NCI-H226 (cell line): ENCODE results near the gene ROBO1.

Experiments
- DNase-seq: peaks from one replicate; pipeline ENCODE4 v3.0.0-alpha.2; 2015

ROBO1 gene

DNA sequence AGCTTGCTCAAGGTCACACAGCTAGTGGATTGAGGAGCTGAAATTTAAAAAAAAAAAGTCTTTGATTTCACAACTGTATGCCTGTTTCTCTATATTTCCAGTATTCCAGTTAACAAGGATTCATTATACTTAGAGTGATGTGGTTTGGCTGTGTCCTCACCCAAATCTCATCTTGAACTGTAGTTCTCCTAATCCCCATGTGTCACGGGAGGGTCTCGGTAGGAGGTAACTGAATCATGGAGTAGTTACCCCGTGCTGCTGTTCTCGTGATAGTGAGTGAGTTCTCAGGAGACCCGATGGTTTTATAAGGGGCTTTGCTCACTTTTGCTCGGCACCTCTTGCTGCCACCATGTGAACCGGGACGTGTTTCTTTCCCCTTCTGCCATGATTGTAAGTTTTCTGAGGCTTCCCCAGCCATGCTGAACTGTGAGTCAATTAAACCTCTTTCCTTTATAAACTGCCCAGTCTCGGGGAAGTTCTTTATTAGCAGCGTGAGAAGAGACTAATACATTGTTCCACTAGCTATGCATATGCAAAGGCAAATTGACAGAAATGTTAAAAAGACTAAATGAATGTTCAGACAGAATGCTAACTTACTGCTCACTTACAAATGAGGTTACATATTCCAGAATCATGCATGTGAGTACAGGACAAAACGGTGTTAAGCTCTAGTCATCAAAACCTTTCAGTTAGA, 1101.9 kb downstream of the ROBO1 start:
- no peak for DNase-seq

DNA sequence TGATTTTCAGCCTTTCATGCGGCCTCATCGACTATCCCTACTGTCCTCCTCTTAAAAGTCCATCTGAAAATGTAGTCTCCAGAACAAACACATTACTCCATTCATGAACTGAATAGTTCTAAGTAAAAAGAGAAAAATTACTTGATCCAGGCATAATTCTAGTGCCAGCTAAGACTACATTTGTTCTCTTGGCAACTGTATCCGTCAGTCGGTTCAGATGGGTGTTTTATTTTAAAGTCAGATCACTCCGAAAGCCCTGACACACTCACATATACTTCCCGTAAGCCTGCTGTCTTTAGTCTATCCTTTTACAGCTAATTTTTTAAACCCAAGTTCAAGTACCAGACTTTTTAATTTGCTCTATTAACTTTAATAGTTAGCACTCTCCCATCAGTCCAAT, 1102.7 kb downstream of the ROBO1 start:
- no peak for DNase-seq

DNA sequence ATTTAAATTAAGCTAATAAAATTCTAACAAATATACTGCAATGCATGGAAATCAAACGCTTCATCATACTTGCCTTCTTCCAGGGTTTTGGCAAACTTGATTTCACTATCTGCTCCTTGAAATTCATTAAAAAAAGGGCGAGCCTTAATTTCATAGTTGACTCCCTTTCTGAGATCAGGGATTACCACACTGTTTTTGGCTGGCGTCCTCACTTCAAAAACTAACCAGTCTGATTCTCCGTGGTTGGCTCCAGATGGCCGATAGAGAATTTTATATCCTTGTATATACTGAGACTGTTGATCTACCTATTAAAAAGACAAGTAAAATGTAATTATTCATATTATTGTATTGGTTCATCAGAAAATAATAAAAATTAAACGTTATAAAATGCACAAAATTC, 1106.8 kb downstream of the ROBO1 start:
- DNase-seq = no peak

DNA sequence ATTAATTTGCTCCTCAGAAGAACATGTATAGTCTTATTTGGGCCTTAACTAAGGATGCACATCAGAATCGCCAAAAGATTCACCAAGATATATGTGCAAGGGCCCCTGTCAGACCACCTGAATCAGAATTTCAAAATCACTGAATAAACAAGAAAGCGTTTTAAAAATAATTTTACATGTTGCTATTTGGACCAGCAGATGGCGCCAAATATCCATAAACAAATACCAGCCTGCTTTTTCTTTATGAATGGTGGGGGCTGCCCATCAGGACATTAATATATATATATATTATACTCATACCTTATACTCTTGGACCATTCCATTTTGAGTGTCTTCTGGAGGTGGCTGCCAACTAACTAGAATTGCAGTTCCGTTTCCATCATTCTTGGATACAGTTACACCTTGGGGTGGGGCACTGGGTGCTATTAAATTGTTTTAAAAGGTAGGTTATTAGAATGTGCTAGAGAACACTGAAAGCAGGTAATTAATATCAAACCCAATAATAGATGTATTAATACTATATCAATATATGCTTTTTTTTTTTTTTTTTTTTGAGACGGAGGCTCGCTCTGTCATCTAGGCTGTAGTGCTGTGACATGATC, 1108.3 kb downstream of the ROBO1 start:
- DNase-seq = no peak

DNA sequence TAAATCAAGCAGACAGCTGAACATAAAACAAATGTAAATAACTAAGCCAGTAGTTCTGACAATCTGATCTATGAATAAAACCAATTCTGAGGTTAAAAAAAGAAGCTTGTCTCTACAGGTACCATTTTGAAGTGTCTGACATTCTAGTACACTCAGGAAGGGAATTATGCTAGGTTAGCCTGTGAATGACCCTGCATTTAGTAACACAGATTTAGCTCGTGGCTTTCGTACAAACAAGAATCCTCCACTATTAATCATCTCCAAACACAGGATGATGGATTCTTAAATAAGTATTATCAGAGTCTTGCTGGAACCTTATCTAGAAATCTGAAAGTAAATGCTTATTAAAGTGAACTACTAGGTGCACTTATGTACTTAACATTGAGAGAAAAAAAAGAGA, 1120.1 kb downstream of the ROBO1 start:
- peak; percentile 53 for DNase-seq

DNA sequence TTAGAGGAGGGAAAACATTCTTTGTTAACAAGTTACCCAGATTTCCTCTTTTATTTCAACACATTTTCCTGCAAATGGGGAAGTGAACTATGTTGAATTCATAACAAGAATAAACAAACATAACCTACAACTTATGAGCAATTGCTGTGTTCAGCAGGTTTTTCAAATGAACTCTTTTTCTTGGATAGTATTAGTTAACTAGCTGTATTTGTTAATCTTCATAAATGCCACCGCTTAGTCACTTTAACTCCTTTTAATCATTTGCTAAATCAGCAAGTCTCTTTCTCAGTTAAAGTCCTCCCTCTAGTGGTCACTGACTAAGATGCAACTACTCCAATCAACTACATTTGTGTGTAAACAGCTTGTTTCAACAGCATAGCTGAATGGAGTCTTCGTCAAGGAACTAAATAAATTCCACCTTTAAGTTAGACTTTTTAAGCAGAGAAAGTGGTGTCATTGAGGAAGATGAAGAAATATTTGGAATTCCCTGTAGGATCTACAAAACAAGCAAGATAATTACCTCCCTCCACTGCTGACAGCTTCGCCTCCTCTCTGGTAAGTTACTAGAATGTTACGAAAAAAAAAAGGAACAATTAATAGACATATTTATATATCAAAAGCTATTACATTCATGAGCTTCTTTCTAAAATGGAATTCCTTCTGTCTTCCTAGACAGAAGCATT, 1122.0 kb downstream of the ROBO1 start:
- DNase-seq = peak; percentile 46

DNA sequence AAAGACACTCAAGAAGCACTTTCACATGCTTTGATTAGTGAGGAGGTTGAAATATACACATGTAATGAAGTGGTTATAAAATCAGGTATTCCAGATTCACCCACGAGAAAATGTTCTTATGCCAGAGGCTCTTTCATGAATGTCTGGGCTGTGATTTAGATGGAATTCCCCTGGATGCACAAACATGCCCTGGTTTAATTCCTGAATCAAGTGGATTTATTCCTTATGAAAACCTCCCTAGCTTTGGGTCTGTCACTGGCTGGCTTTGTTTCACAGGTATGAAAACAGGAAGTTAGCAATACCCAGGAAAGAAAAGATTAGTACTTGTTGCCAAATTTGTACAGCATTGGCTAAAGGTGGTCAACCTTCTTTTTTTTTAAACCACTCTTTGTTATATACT, 1123.0 kb downstream of the ROBO1 start:
- peak; percentile 55 for DNase-seq

DNA sequence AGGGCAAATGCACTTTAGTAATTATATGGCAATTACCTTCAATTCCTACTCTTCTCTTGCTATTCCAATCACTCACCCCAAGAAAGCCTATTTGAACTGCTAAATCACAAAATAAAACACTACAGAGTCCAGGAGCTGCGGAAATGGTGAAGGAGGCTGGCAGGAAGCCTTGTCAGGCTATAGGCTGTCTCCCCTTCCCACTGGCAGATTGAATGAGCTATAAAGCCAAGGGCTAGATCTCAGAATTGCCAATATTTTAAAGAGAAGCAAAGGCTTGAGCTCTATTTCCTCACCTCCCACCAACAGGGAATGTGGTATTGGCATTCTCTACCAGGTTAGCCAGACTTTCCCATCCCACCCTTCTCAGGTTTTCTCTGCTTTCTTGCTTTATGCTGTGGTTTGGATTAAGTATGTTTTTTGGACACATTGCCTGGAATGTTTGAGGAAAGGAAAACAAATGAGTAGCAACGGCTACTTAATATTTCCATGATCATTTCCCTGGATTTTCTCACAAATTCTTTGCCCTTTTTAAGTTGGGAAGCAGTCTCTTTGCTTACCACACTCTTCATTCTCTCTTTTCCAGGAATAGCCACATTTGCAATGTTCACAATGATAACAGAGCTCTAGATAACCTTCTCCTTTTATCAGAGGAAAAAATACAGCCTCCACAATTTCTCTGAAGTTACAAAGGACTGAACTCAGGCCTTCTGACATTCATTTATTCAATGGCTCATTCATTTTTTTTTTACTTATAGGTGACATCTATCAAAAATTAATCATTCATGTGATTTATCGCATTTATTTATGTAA, 1125.4 kb downstream of the ROBO1 start:
- DNase-seq = no peak

DNA sequence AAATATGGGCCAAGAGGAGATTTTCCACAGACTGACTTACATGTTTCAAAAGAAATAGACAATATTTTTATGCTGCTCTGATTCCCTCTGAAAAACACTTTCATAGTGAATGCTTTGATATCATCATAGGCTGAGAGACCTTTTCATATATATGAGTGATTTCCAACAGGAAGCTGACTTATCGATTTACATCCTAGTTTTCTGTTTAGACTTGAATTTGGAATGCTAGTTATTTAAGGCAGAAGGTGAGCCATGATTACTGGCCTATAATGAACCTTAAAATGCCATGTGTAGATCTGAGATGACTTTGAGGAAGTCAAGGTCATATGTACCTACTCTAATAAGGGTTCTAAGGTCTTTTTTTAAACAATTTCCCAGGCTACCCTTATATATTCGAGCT, 1126.1 kb downstream of the ROBO1 start:
- no peak for DNase-seq

DNA sequence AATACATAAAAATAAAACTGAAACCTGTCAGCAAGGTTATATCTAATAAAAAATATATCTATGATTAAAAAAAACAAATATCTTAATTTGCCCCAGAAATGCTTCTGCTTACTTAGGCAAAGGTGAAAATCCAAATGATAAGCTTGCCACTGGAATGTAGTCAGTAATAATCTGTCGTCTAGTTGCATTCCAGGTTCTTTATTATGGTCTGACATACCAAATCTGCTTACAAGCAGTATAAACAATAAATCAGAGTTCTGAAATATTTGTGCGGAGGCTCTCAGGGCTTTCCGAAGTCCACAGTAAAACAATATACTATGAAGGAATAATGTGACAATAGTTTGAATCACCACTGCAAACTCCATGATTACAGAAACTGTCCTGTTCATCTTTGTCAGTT, 1133.5 kb downstream of the ROBO1 start:
- DNase-seq = no peak

DNA sequence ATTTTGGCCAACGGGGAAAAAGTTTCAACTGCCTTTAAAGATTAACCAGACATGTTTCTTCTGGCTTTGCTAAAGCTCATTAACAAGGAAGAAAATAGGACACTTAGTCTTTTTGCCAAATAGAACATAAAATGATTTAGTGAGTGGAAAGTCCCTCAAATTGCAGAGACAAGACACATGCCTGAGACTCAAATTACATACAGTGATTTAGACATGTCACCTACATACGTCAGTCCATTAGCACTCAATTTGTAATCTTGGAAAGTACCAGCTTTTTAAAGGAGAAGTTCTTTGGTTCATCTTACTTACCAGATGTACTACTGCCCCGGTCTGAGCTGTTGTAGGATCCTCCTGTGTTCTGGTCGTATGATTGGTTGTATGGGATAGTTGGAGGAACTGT, 1134.2 kb downstream of the ROBO1 start:
- DNase-seq = no peak

DNA sequence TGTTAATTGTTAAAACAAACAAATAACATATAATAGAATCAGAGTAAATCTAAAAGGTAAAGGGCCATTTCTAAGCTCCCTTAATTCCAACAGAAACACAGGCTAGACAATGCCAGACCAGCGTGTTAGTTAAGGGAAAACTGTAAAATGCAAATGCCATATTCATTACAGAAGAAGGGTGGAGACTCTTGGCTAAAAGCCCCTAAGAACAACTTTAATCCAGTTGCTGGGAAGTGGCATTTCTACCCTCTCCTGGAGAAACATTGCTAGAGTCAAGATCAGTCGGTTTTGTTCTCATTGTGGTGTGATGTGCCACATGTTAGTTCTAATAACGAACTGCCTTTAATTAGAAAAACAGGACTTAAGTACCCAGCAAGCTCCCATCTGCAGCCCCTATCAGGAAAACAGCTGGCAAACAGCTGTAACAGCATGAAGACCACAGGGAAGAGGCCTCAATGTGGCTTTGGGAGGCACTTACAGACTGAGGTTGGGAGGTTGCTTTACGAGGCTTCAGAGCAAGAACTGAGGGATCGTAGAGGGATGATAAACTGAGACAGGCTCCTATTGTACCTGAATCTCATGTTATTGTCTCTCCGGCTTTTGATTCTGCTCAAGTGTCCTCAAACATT, 1134.8 kb downstream of the ROBO1 start:
- no peak for DNase-seq

DNA sequence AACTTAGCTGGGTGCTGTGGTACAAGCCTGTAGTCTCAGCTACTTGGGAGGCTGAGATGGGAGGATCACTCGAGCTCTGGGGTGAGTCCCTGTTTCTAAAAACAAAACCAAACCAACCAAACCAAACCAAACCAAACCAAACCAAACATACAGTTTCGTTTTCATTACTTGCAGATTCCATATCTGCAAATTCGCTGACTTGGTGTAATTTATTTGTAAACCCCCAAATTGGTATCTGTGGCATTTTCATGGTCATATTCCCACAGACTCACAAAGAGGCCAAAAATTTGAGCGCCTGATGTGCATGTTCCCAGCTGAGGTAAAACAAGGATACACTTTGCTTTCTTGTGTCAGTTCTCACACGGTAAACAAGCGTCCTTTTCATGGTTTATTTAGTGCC, 1138.3 kb downstream of the ROBO1 start:
- DNase-seq = no peak

DNA sequence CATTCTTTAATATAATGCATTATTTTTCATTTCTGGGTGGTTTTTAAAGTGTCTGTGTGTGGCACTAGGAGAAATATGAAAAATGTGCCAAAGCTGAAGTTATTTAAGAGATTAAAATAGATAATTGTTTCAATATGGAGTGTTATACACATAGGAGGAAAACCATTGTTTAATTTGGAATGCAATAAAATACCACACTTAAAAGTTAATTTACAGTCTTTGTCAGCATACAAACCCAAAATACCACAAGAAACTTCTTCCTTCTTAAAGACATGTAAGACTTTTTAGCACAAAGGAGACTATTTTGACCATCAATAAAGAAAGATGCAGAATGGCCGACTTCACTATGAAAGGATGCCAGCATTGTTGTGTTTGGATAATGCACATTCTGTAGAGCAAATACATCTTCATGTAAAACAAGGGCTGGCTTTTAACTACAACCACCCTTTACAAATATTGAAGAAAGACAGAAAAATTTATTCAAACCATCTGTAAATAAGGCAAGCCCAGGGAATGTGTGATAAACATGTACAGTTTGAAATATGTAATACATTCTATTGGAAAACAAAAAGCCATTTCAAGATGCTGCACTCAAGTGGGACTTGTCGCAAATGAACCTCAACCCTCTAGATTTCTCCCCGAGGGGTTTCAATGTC, 1146.6 kb downstream of the ROBO1 start:
- no peak for DNase-seq

DNA sequence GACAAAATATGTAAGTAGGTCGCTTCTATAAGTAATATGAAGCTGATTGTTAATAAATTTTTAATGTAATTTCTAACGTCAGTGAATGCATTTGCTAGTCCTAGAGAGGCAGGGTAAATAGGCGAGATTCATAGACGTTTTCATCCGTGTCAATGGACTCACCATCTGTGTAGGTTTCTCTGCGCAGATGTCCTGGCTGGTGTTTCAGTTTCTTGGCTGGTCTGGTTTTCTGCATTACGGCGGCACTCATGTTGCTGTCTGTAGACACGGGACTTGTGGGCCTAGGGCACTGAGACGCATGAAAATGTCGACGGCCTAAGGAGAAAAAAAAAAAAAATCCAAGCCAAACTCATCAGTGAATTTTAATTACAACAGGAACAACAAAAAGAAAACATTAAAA, 1153.3 kb downstream of the ROBO1 start:
- no peak for DNase-seq

DNA sequence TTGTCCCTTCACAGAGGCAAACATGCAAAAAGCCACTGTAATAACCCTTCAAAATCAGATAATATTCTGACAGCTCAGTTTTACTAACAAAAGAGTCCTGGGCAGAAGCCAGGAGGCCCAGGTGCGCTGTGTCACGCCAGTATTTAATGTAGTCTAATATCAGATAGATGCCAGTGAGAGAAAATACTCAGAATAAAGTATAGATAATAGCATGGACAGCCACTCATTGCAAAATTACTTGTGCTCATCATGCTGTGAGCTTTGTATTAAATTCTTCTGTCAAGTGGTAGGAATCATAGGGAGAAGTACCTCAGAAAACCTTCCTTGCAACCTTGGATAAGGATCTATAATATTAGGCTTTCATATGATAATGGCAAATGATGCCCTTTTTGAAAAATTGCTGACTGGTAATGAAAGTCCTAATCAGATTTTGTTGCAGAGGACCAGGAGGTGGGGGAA, 1154.3 kb downstream of the ROBO1 start:
- DNase-seq = no peak

DNA sequence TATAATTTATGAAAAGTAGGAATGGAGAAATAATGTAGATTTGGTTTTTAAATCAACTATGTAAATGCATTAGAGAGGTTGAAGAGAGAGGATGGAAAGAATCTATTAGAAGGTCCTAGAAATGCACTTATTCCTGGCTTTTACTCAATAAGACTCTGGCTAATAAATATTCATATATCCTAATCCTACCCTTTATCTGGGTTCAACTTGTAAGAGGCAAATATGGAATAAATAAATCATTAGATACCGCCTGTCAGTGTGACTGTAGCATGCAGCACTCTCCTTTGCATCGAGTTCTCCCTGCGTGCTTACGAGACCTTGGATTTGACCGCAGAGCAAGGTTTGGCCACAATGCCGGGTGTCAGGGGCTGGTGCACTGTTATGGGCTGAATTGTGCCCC, 1156.5 kb downstream of the ROBO1 start:
- no peak for DNase-seq

DNA sequence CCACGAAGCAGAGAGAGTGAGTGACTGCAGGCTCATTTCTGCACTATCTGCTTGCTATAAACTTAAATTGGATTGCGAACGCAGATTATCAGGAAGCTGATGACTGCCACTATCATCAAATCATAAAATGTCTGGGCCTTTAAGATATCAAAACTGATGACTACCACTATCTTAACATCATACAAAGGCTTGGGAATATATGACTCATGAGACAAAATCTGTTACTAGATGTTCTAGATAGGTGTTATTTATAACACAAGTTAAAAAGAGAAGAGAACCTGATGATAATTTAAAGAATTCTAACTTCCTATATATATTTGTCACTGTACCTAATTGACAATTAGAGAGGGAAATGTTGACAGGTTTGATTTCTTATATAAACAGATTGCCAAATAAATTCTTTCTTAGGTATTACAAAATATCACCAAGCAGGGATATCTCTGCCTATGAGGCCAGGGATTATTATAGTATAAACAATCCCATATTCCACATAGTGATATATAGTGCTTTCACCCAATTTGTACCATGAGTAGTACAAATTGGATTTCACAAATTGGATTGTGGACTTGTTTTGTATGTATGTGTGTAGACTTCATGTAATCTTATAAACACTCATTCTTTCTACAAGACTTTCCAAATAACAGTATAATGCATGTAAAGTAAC, 1157.2 kb downstream of the ROBO1 start:
- DNase-seq = no peak

DNA sequence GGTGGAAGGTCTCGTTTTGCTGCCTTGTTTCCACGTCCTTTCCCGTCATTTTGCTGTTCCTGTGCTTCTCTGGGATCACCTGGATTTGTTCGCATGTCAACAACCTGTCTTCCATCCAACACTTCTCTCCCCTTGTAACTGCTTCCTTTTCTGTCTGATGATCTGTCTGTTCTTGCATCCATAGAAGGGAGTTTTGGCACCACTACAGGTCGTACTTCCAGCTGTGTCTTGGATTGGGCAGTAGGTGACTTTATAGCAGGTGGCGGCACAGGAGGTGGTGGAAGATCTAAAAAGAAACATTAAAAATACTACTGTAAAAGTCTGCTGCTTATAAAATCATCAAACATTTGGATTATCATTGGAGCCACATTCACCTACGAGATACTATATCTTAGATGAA, 1161.0 kb downstream of the ROBO1 start:
- no peak for DNase-seq

DNA sequence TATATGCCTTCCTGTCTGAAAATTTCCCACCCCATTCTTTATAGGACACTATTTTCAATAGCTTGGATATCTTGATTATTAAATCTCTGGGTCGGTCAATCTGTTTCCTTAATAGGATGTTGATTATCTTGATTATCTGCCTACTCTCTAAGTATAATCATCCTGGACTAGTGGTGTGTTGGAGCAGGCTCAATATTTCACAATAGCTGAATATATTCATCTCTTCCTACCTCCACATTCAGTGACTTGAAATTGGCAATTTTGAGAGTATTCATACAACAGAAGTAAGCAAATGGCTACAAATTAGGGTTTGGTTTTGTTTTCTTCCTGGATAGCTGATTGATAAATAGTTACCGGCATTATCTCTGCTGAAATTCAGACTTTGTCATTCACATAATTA, 1162.6 kb downstream of the ROBO1 start:
- no peak for DNase-seq

DNA sequence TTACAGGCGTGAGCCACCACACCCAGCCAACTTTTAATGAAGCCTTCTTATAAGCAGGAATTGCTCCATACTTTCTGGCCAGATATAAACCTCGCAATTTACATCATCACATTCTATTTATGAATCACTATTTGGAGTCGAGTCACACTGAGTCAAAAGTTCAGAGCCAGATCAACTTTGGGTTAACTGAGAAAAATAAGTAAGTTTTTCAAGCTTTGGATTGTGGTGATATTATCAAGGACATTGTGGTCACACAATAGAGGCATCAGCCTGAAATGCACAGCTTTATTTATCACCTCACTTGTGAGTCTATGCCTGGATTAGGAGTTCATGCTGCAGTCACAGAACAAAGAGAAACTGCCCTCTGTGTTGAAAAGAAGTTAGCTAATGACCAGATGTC, 1163.5 kb downstream of the ROBO1 start:
- peak; percentile 54 for DNase-seq

DNA sequence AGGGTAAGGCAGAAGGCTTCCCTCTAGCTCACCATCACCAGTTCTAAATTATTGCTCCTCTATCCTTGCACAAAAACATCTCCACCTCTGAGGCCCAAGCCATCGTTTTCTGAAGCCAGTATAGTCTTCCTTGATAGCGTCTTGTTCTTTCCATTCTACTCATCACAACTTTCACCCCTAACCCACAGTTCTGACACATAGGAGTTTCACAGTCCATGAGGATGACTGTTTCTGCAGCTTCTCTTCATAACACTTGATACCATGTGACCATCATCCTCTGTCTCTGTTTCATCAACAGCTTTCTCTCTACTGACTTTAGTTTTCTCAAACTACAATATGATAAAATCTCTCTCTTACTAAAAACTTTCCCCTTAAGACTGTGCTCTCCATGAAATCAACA, 1166.5 kb downstream of the ROBO1 start:
- DNase-seq = no peak
